HG02610 (cell line): ENCODE results near the gene SP1.
"Not testable (repeated sequence)": the region's sequence is repeated elsewhere in the genome, so short reads cannot be mapped to it uniquely, and the experiment has no call there.

Experiments used
- ATAC-seq: cut with Tn5 transposase; IDR thresholded peaks from one replicate; pipeline ENCODE4 v1.9.1; 2021; ENCODE audit warnings: mild to moderate bottlenecking, moderate library complexity; ENCODE audit not compliant: unreplicated experiment

SP1 gene

DNA sequence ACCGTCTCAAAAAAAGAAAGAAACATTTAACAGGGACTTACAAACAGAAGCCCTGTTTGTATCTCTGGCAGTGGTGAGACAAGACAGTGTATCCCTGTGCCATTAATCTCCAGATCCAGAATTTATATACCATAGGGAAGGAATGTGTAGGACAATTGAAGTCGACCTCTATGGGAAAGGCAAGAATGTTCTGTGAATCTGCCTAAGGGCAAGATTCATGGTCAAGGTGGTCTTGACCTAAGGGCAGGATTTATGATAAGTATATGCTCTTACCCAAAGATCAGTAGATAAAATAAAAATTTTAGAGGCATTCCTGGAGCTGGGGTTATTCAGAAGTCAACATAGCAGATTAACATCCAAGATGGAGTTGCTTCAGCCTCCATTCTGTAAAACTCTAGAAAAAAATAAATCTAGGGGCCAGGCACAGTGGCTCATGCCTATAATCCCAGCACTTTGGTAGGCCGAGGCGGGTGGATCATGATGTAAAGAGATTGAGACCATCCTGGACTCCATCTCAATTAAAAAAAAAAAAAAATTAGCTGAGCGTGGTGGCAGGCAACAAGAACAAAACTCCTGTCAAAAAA lies 21.0 kb upstream of the SP1 start:
- ATAC-seq = no peak

DNA sequence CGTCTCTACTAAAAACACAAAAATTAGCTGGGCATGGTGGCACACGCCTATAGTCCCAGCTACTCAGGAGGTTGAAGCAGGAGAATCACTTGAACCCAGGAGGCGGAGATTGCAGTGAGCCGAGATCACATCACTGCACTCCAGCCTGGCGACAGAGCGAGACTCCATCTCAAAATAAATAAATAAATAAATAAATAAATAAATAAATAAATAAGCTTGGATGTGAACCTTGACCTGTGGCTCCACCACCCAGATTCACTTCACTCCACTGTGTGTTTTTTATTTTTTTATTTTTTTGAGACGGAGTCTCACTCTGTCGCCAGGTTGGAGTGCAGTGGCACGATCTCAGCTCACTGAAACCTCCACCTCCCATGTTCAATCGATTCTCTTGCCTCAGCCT lies 18.3 kb upstream of the SP1 start:
- ATAC-seq = not testable (repeated sequence)

DNA sequence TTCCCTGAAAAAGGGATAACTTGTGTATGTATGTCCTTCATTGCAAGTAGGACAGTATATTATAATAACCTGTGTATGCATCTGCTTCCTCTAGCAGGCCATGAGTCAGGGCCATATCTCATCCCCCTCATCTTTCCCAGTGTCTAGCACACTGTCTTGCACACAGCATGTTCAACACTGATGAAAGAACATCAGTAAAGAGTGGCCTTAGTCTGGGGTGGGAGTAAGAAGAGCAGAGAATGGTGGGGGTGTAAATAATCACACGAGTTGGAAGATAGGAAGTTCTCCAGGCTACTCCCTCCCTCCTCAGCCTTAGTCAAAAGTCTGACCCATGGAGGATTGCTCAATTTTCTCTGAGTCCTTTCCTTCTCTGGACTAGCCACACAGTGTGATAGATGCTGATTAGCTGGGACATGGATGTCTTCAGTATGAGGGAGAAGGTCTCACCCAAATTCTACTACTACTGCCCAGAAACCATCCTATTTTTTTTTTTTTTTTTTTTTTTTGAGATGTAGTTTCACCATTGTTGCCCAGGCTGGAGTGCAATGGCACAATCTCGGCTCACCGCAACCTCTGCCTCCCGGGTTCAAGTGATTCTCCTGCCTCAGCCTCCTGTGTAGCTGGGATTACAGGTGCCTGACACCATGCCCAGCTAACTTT lies 14.6 kb upstream of the SP1 start:
- ATAC-seq = no peak

DNA sequence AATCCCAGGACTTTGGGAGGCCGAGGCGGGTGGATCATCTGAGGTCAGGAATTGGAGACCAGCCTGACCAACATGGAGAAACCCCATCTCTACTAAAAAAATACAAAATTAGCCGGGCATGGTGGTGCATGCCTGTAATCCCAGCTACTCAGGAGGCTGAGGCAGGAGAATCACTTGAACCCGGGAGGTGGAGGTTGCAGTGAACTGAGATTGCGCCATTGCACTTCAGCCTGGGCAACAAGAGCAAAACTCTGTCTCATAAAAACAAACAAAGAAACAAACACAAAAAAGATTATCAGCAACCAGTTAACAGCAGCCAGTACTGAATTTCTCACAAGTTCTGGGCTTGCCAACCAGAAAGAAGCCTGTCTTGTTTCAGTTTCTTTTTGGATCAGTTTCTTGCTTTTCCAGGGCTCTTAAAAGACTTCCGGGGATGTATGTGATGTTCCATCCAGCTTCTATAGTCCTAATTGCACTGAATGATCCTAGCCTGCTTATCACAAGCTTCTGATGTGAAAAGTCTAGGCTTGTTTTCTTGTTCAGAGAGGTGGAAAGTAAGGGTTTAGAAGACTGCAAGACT lies 6.3 kb upstream of the SP1 start:
- not testable (repeated sequence) for ATAC-seq

DNA sequence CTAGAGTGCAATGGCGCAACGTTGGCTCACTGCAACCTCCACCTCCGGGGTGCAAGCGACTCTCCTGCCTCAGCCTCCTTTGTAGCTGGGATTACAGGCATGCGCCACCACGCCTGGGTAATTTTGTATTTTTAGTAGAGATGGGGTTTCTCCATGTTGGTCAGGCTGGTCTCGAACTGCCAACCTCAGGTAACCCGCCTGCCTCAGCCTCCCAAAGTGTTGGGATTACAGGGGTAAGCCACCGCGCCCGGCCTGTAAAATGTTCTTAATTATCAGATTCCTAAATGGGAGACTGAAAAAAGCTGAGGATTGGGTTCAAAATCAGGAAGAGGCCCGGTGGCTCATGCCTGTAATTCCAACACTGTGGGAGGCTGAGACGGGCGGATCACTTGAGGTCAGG lies 5.7 kb upstream of the SP1 start:
- ATAC-seq = not testable (repeated sequence)

DNA sequence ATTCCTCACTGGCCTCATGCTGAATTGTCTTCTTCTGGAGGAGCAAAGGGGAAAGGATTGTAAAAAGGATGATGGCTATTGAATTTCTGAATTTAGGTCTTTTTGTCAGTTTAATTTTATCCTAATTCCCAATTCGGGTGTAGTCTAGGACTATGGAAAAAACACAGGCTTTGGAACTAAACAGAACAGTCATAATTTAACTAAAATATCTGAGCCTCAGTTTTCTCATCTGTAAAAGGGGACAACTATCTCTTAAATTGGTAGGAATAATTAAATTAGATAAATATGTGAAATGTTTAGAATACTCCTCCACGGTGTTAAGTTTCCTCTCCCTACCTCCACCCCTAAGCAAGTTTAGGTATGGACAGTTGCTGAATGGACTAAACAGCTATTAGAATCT lies 3.2 kb upstream of the SP1 start:
- ATAC-seq = no peak

DNA sequence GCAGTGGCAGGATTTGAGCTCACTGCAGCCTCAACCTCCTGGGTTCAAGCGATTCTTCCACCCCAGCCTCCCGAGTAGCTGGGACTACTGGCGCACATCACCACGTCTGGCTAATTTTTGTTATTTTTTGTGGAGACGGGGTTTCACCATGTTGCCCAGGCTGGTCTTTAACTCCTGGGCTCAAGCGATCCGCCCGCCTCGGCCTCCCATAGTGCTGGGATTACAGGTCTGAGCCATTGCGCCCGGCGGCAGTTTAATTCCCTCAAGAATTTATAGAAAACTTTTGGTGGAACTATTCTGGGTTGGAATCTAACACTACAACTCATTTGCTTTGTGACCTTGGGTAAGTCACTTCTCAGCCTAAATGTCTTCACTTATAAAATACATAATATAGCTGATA lies 1.8 kb upstream of the SP1 start:
- ATAC-seq = no peak

DNA sequence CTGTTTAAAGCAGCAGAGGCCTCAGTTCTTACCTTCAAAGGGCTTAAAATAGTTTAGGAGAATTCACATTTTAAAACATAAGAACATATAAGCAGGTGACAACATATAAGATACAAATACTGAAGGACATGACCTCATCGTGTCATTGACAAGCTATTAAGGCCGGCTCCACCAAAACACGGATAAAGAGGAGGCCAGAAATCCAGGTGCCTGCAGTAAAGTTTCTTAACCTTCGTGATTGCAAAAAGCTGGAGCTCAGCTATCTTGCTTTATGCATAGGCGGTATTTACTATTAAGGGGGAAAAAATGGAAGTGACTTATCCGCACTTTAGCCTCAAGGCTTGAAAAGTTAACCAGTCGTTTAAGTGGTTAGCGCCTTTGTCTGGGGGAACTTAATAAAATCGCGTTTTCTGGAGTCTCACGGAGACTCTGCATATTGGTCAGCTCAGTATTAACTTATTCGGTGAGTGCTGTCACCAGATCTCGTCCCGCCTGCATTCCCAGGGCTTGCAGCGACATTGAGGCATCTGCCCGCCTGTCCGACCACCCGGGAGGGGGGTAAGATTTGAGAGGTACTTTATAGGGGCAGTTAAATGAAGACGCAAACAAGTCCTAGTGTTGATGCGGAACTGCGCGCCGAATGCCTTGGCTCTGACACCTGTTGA lies 1.1 kb upstream of the SP1 start:
- no peak for ATAC-seq

DNA sequence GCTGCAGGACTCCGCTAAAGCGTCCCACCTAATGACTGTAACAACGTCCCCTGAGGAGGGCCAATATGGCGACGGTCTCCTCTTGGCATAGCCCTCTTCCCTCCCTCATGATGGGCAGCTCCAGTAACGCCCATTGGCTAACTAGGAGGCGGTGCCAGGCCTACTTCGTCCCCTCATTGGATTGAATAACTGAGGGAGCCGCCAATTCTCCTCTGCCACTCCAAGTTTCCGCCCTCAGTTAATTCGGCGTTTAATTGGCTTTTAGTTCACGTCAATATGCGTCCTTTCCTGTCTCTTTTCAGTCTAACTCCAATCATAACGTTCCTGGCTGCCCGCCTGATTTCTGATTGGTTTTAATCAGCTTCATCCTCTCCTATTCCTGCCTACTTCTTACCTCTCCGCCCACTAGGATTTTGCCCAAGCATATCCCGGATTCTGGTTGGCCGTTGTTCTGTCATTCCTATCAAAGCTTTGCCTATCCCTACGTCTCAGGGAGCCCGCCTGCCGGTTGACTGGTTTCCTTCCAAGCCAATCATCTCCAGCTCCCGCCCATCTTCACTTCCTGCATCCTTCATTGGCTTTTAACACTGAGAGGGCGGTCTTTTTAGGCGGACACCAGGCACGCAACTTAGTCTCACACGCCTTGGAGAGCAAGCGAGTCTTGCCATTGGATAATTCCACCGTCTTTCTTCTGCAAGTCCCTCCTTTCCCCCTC lies 430 bp upstream of the SP1 start:
- peak; percentile 73 for ATAC-seq

DNA sequence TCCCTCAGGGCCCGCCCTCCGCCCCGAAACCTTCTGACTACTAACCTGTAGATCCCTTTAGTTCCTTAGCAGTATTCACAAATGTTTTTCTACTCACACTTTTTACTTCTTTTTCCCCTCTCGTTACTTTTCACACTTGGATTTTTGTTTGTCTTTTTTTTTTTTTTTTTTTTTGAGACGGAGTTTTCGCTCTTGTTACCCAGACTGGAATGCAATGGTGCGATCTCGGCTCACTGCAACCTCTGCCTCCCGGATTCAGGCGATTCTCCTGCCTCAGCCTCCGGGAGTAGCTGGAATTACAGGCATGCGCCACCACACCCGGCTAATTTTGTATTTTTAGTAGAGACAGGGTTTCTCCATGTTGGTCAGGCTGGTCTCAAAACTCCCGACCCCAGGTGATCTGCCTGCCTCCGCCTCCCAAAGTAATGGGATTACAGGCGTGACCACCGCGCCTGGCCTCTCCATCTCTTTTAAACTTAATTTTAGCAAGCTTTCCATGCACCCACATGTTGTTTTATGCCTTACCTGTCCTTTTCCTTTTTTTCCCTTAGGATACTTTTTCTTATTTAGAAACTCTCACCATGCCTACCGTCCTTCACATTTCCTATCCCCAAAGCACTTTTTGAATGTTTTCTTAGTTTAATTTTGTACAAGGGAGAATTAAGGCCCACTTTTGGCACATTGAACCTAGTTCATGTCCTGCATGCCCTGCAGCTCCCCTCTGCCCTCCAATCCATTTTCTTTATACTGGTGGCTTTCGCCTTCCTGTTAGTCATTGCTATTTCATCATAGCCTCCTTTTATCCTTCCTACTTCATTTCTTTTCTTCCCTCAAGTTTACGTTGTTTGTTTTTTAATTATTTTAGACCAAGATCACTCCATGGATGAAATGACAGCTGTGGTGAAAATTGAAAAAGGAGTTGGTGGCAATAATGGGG lies 1.1 kb downstream of the SP1 start:
- ATAC-seq = no peak

DNA sequence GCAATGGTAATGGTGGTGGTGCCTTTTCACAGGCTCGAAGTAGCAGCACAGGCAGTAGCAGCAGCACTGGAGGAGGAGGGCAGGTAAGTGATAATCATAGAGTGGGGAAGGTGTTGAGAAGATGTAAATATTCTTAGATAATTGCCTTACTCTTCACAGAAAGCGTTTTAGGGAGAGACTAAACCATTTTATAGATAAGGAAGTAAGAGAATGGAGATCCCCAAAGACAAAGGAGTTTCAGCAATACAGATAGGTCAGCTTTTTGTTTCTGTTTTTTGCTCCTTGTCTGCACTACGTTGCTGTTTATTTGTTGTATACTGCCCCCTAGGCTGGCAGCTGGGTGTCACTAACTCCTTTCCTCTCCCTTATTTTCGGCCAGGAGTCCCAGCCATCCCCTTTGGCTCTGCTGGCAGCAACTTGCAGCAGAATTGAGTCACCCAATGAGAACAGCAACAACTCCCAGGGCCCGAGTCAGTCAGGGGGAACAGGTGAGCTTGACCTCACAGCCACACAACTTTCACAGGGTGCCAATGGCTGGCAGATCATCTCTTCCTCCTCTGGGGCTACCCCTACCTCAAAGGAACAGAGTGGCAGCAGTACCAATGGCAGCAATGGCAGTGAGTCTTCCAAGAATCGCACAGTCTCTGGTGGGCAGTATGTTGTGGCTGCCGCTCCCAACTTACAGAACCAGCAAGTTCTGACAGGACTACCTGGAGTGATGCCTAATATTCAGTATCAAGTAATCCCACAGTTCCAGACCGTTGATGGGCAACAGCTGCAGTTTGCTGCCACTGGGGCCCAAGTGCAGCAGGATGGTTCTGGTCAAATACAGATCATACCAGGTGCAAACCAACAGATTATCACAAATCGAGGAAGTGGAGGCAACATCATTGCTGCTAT lies 2.0 kb downstream of the SP1 start:
- no peak for ATAC-seq

DNA sequence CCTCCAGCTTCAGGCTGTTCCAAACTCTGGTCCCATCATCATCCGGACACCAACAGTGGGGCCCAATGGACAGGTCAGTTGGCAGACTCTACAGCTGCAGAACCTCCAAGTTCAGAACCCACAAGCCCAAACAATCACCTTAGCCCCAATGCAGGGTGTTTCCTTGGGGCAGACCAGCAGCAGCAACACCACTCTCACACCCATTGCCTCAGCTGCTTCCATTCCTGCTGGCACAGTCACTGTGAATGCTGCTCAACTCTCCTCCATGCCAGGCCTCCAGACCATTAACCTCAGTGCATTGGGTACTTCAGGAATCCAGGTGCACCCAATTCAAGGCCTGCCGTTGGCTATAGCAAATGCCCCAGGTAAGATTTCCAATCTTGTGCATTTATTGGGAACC lies 3.3 kb downstream of the SP1 start:
- ATAC-seq = no peak

DNA sequence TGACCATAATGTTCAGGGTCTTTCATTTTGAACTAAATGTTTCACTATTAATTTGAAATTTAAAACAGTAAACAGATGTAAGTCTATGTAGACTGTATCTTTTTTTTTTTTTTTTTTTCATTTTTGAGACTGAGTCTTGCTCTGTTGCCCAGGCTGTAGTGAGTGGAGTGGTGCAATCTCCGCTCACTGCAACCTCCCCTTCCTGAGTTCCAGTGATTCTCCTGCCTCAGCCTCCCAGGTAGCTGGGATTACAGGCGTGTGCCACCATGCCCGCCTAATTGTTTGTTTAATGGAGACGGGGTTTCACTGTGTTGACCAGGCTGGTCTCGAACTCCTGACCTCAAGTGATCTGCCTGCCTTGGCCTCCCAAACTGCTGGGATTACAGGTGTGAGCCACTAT lies 6.4 kb downstream of the SP1 start:
- ATAC-seq = not testable (repeated sequence)

DNA sequence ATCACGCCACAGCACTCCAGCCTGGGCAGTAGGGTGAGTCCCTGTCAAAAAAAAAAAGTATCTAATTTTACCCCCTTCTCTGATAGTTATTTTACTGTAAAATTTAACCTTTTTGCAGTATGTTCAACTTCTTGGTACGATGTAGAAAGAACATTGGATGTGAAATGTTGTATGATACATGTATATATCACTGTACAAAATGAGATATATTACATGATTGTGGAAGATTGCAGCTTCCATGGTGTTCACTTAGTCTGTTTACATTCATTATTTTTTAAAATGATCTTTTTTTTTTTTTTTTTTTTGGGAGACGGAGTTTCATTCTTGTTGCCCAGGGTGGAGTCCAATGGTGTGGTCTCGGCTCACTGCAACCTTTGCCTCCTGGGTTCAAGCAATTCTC lies 9.0 kb downstream of the SP1 start:
- no peak for ATAC-seq

DNA sequence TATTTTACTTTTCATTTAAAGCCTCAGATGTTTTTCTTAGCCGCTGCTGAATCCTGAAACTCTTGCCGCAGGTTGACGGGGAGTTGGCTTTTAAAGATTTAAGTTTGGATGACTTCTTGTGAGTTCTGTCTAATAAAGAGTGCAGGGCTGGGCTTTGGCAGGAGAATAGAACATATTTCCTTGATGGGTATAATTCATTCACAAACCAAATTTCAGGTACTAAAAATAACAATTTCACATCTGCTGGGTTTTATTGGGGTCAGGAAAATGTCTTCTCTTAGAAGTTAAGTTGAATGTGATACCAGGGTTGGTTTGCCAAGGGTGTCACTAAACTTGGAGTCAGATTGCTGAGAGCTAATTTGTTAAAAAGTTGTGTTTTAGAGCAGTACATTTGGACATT lies 9.7 kb downstream of the SP1 start:
- no peak for ATAC-seq

DNA sequence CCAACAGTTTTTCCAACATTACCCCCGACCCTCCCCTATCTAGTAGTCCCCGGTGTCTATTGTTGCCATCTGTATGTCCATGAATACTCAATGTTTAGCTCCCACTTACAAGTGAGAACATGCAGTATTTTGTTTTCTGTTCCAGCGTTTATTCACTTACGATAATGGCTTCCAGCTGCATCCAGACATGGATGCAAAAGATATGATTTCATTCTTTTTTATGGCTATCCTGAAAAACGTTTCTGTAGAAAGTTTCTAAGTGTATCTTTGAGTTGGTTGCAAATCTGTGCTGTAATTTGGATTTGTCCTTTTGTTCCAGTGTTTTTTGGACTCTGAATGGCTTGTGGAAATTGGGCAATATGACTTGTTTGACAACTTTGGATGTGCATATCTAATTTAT lies 11.7 kb downstream of the SP1 start:
- ATAC-seq = no peak

DNA sequence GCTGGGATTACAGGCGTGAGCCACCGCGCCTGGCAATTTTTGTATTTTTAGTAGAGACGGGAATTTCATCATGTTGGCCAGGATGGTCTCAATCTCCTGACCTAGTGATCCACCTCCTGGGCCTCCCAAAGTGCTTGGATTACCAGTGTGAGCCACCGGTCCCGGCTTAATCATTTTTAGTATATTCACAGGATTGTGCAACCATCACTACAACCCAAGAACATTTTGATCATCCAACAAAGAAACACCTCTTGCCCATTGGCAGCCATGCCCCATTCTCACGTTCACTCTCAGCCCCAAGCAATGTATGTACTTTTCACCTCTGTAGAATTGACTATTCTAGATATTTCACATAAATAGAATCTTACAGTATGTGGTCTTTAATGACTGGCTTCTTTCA lies 19.9 kb downstream of the SP1 start:
- no peak for ATAC-seq

DNA sequence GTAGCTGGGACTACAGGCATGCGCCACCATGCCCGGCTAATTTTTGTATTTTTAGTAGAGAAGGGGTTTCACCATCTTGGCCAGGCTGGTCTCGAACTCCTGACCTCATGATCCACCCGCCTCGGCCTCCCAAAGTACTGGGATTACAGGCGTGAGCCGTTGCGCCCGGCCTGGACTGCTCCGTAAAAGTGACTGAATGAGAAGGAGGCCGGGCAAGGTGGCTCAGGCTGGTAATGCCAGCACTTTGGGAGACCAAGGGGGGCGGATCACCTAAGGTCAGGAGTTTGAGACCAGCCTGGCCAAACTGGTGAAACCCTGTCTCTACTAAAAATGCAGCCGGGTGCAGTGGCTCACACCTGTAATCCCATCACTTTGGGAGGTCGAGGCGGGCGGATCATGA lies 22.4 kb downstream of the SP1 start:
- not testable (repeated sequence) for ATAC-seq

DNA sequence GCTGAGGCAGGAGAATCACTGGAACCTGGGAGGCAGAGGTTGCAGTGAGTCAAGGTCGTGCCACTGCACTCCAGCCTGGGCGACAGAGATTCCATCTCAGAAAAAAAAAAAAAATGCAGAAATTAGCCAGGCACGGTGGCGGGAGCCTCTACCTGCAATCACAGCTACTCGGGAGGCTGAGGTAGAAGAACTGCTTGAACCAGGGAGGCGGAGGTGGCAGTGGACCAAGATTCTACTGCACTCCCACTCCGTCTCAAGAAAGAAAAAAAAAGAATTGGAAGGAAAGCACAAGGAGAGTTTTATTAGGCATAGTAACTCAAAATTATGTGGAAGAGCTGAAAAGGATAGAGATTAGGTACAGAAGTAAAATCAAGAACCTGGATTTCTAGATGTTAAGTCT lies 22.9 kb downstream of the SP1 start:
- ATAC-seq = no peak
